ENCODE results near the gene LTN1. TPM values are rescaled to one million over a fixed set of nuclear protein-coding genes. Genes with fewer than 3 reads are reported as not detected.

Gene LTN1
- total and polyA plus RNA-seq, 2 of the 13 experiments (the other 11 are each of a cell fraction or from before 2014, with no cell fraction given) = 6.7 to 24.6 TPM

GRCh38 chr21:28992526-28993292 is at the start of gene LTN1 (continued):
- peak; percentile 92 for TF ChIP-seq ZNF501 (CRISPR knock-in tag; IDR thresholded peaks at IDR 0.05)
- 0 out of 2 replicates have a peak, but pooled peaks have one; percentile 41 for TF ChIP-seq FOXC1 (CRISPR knock-in tag; IDR thresholded peaks at IDR 0.05; ENCODE audit: borderline replicate concordance)
- no peak for TF ChIP-seq BCL3 (CRISPR knock-in tag; IDR thresholded peaks at IDR 0.05)
- no peak for TF ChIP-seq PBX3 (CRISPR knock-in tag; IDR thresholded peaks at IDR 0.05; ENCODE audit: borderline replicate concordance)
- peak; percentile 62; the same call in 1 of the 2 replicates for TF ChIP-seq ZNF512B (CRISPR knock-in tag; IDR thresholded peaks at IDR 0.05; ENCODE audit: borderline replicate concordance)
- 0 out of 2 replicates have a peak, but pooled peaks have one; percentile 22 for TF ChIP-seq ZFP36L1 (CRISPR knock-in tag; IDR thresholded peaks at IDR 0.05)
- TF ChIP-seq PRMT3 (CRISPR knock-in tag; IDR thresholded peaks at IDR 0.05; ENCODE audit: borderline replicate concordance, low read depth) = no peak
- TF ChIP-seq MIER2 (CRISPR knock-in tag; IDR thresholded peaks at IDR 0.05) = no peak
- TF ChIP-seq ZNF44 (CRISPR knock-in tag; IDR thresholded peaks at IDR 0.05) = no peak
- TF ChIP-seq MED13 (CRISPR knock-in tag; IDR thresholded peaks at IDR 0.05) = peak; percentile 81
- TF ChIP-seq ZNF891 (CRISPR knock-in tag; IDR thresholded peaks at IDR 0.05) = 0 out of 2 replicates have a peak, but pooled peaks have one; percentile 64
- TF ChIP-seq ZNF7 (CRISPR knock-in tag; IDR thresholded peaks at IDR 0.05) = no peak
- TF ChIP-seq SNRNP70 (IDR thresholded peaks at IDR 0.05; ENCODE audit: low read depth, low read length) = no peak
- no peak for TF ChIP-seq TOE1 (CRISPR knock-in tag; IDR thresholded peaks at IDR 0.05)
- peak; percentile 30; the same call in 1 of the 2 replicates for TF ChIP-seq ARID5B (CRISPR knock-in tag; IDR thresholded peaks at IDR 0.05)
- TF ChIP-seq KAT2B (IDR thresholded peaks at IDR 0.05; ENCODE audit: borderline replicate concordance, low read depth, low read length) = no peak

All from HepG2 (cell line).